RCC 7860 (cell line): Measurements from ENCODE around the gene LTBP3.
A peak's percentile ranks its signal among the peaks of the same experiment; 100 is the strongest.
"Not testable (repeated sequence)": the region's sequence is repeated elsewhere in the genome, so short reads cannot be mapped to it uniquely, and the experiment has no call there.

Experiments
- DNase-seq: peaks from one replicate; pipeline ENCODE4 v3.0.0-alpha.2; 2015; ENCODE audit warnings: low spot score
- FAIRE-seq: peaks from 2 replicates; lab custom pipeline; 2012; peaks lifted over from hg19 to GRCh38; lab: Jason Lieb, UNC

LTBP3 gene

DNA sequence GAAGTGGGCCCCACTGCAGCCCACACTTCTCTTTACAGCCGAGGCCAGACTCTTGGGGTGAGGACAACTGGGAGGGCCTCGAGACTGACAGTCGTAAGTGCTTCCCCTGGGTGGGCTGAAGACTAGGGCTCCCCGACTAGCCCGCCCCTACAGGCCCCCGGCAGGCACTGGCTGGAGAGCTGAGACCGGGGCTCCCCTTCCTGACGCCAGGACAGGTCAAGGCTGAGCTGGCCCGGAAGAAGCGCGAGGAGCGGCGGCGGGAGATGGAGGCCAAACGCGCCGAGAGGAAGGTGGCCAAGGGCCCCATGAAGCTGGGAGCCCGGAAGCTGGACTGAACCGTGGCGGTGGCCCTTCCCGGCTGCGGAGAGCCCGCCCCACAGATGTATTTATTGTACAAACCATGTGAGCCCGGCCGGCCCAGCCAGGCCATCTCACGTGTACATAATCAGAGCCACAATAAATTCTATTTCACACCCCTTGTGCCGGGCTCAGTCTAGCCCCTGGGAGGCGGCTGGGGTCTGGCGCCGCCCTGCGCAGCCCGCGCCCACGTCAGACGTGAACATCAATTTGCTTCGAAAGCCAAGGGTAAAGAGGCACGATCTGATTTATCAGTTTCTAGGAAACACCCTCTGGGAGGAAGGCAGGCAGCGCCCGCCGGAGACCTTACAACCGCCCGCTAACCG lies 19.8 kb downstream of the LTBP3 start:
- FAIRE-seq (no peak), DNase-seq (no peak)

GRCh38 chr11:65537620-65538231 lies 20.4 kb downstream of the LTBP3 start:
- FAIRE-seq = no peak
- no peak for DNase-seq

- no peak for DNase-seq
- FAIRE-seq = no peak
Observed at GRCh38 chr11:65537296-65537597, 20.9 kb downstream of the LTBP3 start.

DNA sequence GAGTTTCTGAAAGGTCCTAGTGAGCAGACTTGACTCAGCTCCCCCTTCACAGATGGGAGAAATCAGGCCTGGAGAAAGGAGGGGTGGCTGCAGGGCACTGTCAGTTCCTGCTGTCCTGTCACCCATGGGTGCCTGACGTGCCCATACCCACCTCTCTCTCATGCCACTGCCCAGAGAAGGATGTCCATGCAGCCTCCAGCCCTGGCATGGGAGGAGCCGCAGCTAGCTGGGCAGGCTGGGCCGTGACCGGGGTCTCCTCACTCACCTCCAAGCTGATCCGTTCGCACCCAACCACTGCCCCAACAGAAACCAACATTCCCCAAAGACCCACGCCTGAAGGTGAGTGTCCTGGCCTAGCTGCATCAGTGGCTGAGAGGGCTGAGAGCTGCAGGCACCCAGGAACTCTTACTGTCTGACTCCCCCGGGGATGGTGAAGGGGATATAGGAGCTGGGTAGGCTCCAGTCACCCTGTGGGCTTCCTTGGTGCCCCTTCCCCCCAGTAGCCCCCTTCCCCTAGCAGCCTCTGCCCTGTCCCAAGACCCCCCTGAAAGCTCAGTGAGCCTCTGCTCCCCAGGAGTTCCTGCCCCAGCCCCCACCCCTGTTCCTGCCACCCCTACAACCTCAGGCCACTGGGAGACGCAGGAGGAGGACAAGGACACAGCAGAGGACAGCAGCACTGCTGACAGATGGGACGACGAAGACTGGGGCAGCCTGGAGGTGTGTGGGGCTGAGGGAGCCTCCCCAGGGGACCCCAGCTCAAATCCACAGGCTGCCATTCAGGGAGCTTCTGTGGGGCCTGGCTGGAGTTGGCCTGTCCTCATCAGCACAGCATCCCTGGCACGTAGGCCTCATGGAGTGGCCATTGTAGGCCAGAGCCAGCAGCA lies 21.5 kb downstream of the LTBP3 start:
- DNase-seq = no peak
- no peak for FAIRE-seq

DNA sequence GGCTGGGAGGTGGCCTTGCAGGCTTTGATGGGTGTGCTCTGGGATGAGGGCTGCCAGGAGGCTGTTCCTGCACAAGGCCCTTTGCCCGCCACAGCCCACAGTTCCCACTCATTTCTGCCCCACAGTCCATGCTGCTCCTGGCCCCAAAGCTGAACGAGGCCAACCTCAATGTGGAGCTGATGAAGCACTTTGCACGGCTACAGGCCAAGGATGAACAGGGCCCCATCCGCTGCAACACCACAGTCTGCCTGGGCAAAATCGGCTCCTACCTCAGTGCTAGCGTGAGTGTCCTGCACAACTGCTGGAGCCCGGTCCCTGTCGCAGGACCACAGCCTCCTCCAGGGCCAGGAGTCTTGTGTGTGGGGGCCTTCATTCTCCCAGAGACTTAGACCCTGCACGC lies 23.1 kb downstream of the LTBP3 start:
- no peak for FAIRE-seq
- DNase-seq = no peak

- no peak for FAIRE-seq
- no peak for DNase-seq
Observed at GRCh38 chr11:65532388-65533064, 25.6 kb downstream of the LTBP3 start.

- DNase-seq = no peak
- no peak for FAIRE-seq
Observed at GRCh38 chr11:65530157-65530496, 28.0 kb downstream of the LTBP3 start.

DNA sequence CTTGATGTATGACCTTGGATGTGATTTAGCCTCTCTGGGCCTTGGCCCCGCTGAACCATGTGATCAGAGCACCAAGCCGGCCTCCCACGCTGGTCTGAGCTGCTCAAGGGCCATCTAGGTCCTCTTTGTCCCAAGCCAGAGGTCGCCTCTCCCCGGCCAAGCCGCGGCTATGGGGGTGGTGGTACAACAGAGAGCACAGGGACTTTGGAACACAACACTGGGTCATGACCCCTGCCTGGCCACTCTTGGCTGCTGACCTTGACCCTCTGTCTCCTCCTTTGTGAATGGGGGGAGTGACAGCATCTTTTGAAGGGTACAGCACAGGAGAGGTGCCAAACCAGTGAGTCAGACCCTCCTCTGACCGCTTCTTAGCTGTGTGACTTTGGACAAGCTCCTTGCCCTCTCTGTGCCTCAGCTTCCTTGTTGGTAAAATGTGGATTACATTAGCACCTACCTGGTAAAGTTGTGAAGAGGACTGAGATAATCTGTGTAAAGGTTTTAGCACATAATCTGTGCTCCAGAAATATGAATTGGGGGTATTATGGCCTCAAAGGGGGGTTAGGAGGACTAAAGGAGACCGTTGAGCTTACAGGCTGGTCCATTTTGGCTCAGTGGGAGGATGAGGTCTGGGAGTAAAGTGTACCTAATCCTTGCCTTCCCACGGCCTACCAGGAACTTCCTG lies 28.5 kb downstream of the LTBP3 start:
- DNase-seq = no peak
- no peak for FAIRE-seq

- FAIRE-seq (no peak), DNase-seq (no peak)
Observed at GRCh38 chr11:65528819-65529350, 29.3 kb downstream of the LTBP3 start.

DNA sequence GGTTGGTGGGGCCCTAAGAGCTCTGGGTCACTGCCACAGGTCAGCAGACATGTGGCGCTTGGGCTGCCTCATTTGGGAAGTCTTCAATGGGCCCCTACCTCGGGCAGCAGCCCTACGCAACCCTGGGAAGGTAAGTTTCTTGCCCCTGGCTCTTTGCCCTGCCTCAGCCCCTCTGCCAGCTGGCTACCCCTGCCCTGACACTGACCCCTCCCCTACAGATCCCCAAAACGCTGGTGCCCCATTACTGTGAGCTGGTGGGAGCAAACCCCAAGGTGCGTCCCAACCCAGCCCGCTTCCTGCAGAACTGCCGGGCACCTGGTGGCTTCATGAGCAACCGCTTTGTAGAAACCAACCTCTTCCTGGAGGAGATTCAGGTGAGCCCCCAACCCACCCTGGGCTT lies 31.4 kb downstream of the LTBP3 start:
- DNase-seq (no peak), FAIRE-seq (no peak)

DNA sequence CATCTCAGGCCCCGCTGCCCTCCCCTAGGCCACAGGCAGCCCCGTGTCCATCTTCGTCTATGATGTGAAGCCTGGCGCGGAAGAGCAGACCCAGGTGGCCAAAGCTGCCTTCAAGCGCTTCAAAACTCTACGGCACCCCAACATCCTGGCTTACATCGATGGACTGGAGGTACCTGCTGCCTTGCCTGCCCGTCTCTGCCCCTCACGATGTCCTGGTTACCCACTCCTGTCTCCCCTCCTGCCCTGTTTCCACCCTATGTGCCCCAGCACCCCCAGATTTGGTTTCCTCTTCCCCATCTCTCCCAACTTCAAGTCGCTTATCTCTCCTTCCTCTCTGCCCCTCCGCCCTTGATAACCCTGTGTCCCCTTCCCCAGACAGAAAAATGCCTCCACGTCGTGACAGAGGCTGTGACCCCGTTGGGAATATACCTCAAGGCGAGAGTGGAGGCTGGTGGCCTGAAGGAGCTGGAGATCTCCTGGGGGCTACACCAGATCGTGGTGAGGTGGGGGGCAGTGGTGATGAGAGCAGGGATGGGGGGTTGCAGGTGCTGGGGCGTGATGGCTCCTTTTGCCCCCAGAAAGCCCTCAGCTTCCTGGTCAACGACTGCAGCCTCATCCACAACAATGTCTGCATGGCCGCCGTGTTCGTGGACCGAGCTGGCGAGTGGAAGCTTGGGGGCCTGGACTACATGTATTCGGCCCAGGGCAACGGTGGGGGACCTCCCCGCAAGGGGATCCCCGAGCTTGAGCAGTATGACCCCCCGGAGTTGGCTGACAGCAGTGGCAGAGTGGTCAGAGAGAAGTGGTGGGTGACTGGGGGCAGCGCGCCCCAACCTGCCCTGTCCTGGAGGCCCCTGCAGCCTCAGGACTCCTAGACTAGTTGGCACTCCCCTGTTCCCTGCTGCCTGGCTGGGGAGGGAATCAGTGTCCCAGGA lies 32.3 kb downstream of the LTBP3 start:
- FAIRE-seq (no peak), DNase-seq (no peak)

- FAIRE-seq (no peak), DNase-seq (peak; percentile 37)
Observed at GRCh38 chr11:65524741-65525545, 33.2 kb downstream of the LTBP3 start, which contains the start of gene SCYL1. TSS of gene SCYL1 (plus strand) at chr11:65525083. CDS start at chr11:65525154, 71 bp downstream.

DNA sequence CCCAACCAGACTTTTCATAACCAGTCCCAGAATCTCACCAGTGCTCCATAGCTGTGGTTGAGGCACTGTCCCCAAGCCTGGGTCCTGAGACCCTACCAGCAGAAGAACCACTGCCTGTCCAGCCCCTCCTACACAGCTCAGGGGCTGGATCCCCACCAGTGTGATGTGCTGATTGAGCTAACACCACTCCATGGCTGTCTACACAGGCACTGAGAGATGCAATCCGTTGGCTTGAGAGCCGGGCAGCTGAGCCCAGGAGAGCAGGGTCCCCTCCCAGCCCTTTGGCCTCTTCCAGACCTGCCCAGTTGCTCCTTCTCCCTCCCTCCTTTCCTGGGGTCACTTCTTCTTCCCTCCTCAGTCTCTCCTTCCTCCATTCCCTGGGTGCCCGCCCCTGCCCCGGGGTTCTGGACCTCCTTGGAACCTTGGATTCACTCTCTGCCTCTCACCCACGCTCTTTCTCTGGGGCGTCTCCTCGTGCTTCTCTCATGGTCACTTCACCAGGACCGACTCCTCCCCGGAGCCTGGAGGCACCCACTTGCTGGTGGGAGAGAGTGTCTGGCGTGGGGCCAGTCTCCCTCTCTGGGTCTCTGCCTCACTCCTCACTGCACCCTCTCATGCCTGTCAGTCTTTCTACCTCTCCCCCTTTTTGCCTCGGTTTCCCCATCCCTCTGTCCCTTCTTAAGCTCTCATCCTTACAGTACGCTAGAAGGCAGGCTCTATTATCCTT lies 34.0 kb downstream of the LTBP3 start:
- FAIRE-seq = no peak
- DNase-seq = no peak

- FAIRE-seq, DNase-seq: not testable (repeated sequence)
Observed at GRCh38 chr11:65523631-65523968, 34.6 kb downstream of the LTBP3 start.

- DNase-seq (peak; percentile 39), FAIRE-seq (peak; percentile 54)
Observed at GRCh38 chr11:65522718-65523630, 35.2 kb downstream of the LTBP3 start.

DNA sequence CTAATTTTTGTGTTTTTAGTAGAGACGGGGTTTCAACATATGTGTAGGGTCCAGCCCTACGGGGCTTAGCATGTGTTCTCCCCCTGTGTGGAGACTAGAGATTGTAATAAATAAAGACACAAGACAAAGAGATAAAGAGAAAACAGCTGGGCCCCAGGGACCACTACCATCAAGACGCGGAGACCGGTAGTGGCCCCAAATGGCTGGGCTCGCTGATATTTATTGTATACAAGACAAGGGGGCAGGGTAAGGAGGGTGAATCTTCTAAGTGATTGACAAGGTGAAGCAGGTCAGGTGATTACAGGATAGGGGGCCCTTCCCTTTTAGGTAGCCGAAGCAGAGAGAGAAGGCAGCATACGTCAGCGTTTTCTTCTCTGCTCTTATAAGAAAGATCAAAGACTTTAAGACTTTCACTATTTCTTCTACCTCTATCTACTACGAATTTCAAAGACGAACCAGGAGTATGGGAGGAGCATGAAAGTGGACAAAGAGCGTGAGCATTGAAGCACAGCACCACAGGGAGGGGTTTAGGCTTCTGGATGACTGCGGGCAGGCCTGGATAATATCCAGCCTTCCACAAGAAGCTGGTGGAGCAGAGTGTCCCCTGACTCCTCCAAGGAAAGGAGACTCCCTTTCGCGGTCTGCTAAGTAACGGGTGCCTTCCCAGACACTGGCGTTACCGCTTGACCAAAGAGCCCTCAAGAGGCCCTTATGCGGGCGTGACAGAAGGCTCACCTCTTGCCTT lies 36.2 kb downstream of the LTBP3 start:
- peak; percentile 53 for DNase-seq
- peak; percentile 73 for FAIRE-seq
